HEK293T (cell line): Measurements from ENCODE around the gene FUT8.

ENCODE experiments used
- ARNT ChIP-seq: fragments of 450-650 bp; IDR thresholded peaks from 2 replicates; pipeline ENCODE4 v1.6.1; 2017; ENCODE audit warnings: mild to moderate bottlenecking
- FOXA1 ChIP-seq: fragments of 450-650 bp; IDR thresholded peaks from 2 replicates; pipeline ENCODE4 v1.6.1; 2016; ENCODE audit warnings: mild to moderate bottlenecking

DNA sequence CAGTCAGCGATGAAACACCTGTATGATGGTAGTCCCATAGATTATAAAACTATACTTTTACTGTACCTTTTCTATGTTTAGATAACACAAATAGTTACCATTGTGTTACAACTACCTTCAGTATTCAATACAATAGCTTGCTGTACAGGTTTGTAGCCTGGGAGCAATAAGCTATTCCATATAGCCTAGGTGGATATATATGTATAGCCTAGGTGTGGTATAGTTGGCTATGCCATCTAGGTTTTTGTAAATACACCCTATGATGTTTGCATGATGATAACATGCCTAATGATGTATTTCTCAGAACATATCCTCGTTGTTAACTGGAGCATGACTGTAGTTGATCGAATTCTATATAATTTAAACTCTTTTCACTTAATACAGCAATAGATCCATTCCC, 316.1 kb downstream of the FUT8 start:
- TF ChIP-seq ARNT, result no peak
- no peak for TF ChIP-seq FOXA1
